Keratinocyte (primary cell): ENCODE measurements around the gene SRL.

Experiments used
- EZH2 ChIP-seq: IDR thresholded peaks from one replicate; pipeline ENCODE4 v1.6.1; 2012; ENCODE audit warnings: inconsistent platforms, mild to moderate bottlenecking, low read length, moderate library complexity
- TF ChIP-seq, protein P1 (sequence below), 3 experiments: IDR thresholded peaks in 1 of 3; conservative IDR thresholded peaks in 1 of 3; optimal IDR thresholded peaks in 1 of 3; 2 replicates in 2 of 3; 3 replicates in 1 of 3; pipeline versions ENCODE3 to v1.5.1; 2011; ENCODE audit warnings: low read length in 3 of 3, mild to moderate bottlenecking in 3 of 3, moderate library complexity in 2 of 3, control low read depth in 1 of 3, inconsistent platforms in 1 of 3; ENCODE audit not compliant: insufficient read depth in 2 of 3; ENCODE audit errors: extremely low read depth in 1 of 3

DNA sequence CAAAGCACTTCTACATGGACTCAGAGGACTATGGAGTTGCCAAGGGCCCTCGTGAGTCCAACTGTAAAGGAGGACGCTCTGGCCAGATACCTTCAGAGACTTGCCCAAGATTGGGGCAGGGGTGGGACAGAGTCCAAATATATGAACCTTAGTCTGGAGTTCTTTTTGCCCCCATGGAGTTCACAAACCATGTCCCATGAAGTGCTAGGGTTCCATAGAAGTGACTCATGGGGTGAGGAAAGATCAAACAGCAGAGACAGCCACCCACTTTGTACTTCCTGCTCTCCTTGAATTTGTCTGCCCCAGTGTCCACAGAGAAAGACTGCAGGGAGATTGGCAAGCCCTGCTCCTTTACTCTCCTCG, 29.0 kb downstream of the SRL start:
- TF ChIP-seq, protein P1, sequence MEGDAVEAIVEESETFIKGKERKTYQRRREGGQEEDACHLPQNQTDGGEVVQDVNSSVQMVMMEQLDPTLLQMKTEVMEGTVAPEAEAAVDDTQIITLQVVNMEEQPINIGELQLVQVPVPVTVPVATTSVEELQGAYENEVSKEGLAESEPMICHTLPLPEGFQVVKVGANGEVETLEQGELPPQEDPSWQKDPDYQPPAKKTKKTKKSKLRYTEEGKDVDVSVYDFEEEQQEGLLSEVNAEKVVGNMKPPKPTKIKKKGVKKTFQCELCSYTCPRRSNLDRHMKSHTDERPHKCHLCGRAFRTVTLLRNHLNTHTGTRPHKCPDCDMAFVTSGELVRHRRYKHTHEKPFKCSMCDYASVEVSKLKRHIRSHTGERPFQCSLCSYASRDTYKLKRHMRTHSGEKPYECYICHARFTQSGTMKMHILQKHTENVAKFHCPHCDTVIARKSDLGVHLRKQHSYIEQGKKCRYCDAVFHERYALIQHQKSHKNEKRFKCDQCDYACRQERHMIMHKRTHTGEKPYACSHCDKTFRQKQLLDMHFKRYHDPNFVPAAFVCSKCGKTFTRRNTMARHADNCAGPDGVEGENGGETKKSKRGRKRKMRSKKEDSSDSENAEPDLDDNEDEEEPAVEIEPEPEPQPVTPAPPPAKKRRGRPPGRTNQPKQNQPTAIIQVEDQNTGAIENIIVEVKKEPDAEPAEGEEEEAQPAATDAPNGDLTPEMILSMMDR (optimal IDR thresholded peaks at IDR 0.05 in 1 of 3, IDR thresholded peaks at IDR 0.05 in 1 of 3, conservative IDR thresholded peaks at IDR 0.05 in 1 of 3; ENCODE audit: extremely low read depth in 1 of 3, insufficient read depth in 2 of 3, low read length in 3 of 3), result no peak
- TF ChIP-seq EZH2, result no peak
